GM12872 (cell line): Measurements from ENCODE around the gene TMCO4.

Experiments
- TF ChIP-seq, protein P1 (sequence below): IDR thresholded peaks from 3 replicates; pipeline ENCODE4 v1.5.1; 2011; ENCODE audit warnings: low read depth, mild to moderate bottlenecking, low read length, moderate library complexity; ENCODE audit not compliant: insufficient read depth

TMCO4 gene

DNA sequence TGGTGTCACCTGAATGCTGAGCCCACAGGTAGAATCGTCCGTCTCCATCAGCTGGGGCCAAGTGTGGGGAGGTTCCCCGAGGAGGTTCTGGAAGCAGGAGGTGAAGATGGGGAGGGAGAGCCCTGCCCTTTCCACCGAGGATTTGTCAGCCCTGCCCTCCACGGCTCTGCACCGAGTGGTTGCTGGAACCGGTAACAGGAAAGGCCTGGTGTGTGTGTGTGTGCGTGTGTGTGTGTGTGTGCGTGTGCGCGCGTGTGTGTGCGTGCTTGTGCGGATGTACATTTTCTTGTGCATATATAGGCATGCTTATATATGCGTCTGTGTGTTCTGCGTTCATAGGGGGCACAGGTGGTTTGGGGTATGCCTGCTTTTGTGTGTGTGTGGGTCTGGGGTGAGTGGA is 152.1 kb downstream of the TMCO4 start:
- TF ChIP-seq, protein P1, sequence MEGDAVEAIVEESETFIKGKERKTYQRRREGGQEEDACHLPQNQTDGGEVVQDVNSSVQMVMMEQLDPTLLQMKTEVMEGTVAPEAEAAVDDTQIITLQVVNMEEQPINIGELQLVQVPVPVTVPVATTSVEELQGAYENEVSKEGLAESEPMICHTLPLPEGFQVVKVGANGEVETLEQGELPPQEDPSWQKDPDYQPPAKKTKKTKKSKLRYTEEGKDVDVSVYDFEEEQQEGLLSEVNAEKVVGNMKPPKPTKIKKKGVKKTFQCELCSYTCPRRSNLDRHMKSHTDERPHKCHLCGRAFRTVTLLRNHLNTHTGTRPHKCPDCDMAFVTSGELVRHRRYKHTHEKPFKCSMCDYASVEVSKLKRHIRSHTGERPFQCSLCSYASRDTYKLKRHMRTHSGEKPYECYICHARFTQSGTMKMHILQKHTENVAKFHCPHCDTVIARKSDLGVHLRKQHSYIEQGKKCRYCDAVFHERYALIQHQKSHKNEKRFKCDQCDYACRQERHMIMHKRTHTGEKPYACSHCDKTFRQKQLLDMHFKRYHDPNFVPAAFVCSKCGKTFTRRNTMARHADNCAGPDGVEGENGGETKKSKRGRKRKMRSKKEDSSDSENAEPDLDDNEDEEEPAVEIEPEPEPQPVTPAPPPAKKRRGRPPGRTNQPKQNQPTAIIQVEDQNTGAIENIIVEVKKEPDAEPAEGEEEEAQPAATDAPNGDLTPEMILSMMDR, result no peak

DNA sequence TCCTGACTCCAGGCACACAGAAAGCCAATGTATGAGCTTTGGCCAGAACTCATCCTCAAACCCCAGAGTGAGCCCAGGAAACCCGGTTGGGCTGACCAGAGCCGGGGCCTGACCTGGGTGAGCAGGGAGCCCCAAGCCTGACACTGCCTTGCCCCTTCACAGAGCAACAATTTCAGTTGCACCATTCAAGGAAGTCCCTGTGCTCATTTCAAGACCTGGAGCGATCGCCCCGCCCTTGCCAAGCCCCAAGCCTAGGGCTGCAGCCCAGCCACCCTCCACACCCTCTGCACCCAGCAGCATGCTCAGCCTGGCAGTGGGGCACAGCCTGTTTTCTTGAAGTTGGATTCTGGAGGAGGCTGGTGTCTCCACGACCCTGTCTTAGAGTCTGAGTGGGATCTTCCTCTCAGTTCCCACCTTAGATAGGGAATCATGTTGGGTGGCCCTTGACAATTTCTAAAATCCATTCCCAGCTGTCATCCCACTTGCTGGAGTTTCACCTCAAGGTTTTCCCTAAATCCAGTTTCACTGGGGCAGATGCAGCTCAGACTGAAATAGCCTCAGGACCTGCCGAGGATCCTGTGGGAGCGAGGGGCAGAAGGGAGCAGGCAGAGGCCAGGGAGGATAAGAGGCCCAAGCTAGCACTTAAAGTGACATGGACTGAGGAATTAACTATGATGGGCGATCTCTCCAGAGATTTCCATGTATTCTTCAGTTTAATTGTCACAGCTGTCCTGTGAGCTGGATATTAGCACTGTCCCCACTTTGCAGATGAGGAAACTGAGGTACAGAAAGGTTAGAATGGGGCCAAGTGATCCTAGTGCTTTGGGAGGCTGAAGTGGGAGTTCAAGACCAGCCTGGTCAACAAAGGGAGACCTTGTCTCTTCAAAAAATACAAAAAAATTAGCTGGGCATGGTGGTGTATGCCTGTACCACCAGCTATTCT is 153.1 kb downstream of the TMCO4 start:
- TF ChIP-seq, protein P1, result no peak

DNA sequence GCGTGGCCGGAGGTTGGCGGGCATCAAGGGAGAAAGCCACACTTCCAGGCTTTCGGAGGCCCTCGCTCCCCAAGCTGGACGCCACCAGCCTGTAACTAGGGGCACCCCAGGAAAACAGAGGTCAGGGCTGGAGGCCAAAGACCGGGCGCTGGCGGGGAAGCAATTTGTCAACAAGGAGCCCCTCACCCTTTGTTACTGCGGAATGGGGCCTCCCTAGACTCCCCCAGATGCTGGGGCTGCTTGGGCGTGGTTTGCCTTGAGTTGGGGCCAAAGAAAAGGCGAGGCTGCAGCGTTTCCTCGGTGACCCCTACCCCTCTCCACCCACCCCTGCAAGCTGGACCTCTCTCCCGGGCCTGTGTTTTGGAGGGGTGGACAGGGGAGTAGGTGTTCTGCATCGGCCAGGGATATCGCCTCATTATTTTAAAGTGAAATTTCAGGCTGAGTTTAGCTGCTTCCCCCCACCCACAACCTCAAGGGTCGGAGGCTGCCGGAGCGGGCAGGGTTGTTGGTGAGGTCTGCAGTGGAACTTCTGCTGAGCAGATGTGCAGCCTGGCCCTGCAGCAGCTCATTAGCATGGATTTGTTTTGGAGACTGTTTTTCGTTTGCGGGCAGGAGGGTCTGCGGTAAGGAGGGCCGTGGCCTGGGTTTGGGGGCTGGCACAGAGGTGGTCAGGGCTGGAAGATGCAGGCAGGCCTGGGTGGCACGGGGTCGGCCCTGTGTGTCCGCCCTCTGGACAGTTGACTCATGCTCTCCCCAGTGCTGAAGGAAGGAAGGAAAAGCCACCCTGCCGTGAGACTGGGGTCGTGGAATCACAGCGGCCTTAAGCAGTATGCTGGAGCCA is 154.1 kb downstream of the TMCO4 start:
- TF ChIP-seq, protein P1, result no peak

DNA sequence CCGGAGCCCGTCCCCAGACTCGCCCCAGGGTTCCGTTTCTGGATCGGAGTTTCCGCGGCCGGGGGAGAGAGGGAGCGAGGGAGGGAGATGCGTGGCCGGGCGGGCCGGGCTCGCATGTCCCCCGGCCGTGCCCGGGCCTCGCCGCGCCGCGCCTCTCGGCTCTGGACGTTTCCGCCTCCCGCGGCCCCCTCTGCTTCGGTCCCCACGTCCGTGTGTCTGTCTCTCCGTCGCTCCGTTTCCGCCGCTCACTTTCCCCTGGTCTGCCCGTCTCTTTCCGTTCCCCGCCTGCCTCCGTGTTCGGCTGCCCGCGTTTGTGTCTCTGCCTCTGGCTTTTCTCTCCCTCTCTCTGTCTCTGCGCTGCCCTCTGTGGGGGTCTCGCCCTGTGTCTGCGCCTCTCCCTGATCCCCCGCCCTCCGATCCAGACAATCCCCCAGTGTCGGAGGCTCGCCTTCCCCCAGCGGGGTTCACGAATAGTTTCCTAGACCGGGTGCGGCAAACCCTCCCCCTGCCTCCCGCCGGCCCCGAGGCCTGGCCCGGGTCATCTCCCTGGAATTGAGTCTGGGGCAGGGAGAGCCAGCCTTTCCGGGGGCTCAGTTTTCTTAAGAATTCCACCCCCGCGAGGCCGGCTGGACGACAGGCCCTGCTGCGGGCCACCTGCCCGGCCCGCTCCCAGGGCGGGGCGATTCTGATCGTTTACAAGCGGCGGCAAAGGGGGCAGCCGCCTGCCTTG is 154.9 kb downstream of the TMCO4 start:
- TF ChIP-seq, protein P1, result no peak

DNA sequence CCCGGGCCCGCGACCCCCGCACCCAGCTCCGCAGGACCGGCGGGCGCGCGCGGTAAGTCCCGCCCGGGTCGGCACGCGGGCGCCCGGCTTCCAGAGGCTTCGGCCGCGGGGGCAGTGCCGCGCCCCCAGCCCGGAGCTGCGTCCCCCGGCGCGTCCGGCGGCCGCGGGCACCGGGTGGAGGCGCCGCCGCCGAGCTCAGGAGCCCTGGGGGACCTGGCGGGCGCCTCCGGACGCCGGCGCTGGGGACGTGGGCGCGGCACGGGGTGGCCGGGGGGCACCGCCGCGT is 155.4 kb downstream of the TMCO4 start:
- TF ChIP-seq, protein P1, result no peak

DNA sequence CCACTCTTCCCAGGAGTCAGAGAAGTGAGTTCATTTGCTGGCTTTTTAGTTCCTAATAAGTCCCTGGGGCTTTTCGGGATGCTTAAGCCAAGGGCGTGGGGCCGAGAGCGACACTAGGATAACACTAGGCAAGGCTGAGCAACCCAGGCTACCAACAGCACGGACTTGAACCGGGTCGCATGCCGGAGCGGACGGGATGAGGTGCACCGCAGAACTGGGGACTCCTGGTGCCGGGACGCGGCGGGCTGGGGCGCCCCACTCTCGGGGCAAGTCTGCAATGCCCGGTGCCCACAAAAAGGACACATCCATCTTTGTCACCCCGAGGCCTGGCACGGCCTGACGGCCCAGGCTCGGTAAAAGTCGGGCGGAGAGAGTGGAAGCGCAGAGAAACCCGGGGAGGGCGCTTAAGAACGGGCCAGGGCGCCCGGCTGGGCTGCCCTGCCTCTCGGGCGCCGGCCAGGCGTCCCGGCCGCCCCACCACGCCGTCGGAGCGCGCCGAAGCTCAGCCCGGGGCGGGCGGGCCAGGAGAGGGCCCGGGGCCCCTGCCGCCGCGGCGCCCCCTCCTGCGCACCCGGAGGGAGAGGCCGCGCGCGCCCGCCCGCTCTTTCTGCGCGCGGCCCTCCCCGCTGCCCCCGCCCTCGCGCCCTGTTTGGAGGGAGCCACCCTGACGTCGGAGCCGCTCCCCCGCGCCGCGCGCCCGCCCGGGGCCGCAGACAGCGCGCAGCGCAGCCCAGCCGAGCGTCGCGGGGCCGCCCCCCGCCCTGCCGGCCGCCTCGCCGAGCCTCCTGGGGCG is 155.9 kb downstream of the TMCO4 start, which contains the start of gene NBL1:
TSS of gene NBL1 (plus strand) at position 710 of the 793 bp plus-strand sequence. CDS start 10,720 bp downstream, outside the sequence.
- TF ChIP-seq, protein P1, result no peak
